Endometrial microvascular endothelial cells (primary cell): ENCODE measurements around the gene AUTS2. TPM values are rescaled to one million over a fixed set of nuclear protein-coding genes. Genes with fewer than 3 reads are reported as not detected.

Source experiments
- in situ Hi-C: cut with HindIII; loops from 2 replicates; pipeline ENCODE4 v1.10.0; 2017; ENCODE audit warnings: low sequenced_read_pairs, low pct_unique_long_range_greater_than_20kb; ENCODE audit errors: inconsistent ontology term
- total RNA-seq: library from RNA; depleted of rRNA; stranded (reverse); fragments of >200 nt; gene quantifications from one replicate; pipeline ENCODE4 v1.2.3, GENCODE V29; 2015; ENCODE audit errors: inconsistent ontology term

The AUTS2 gene
- total RNA-seq, 1 donor from 2014 or later, result 0.09 TPM

GRCh38 chr7:70459546-70459945 is 861.3 kb downstream of the AUTS2 start:
- in situ Hi-C loops, result loop anchor here (25.0 kb wide), 1 partner anchor 122 kb away; no protein-coding TSS in a partner anchor

GRCh38 chr7:70460071-70460470 is 861.8 kb downstream of the AUTS2 start:
- in situ Hi-C loops, result loop anchor here (25.0 kb wide), 1 partner anchor 123 kb away; no protein-coding TSS in a partner anchor

- in situ Hi-C loops, result loop anchor here (25.0 kb wide), 1 partner anchor 123 kb away; no protein-coding TSS in a partner anchor
Measured at GRCh38 chr7:70460562-70460961, 862.3 kb downstream of the AUTS2 start.

- in situ Hi-C loops, result loop anchor here (25.0 kb wide), 1 partner anchor 126 kb away; no protein-coding TSS in a partner anchor
Measured at GRCh38 chr7:70463352-70463938, 865.2 kb downstream of the AUTS2 start.

- in situ Hi-C loops, result loop anchor here (25.0 kb wide), 1 partner anchor 130 kb away; no protein-coding TSS in a partner anchor
Measured at GRCh38 chr7:70466725-70467364, 868.6 kb downstream of the AUTS2 start.

- in situ Hi-C loops, result loop anchor here (25.0 kb wide), 1 partner anchor 133 kb away; no protein-coding TSS in a partner anchor
Measured at GRCh38 chr7:70470746-70471145, 872.5 kb downstream of the AUTS2 start.

- in situ Hi-C loops, result loop anchor here (25.0 kb wide), 1 partner anchor 135 kb away; no protein-coding TSS in a partner anchor
Measured at GRCh38 chr7:70472601-70473237, 874.4 kb downstream of the AUTS2 start.

- in situ Hi-C loops, result loop anchor here (25.0 kb wide), 1 partner anchor 137 kb away; no protein-coding TSS in a partner anchor
Measured at GRCh38 chr7:70474639-70475234, 876.5 kb downstream of the AUTS2 start.

- in situ Hi-C loops, result no loop called here
Measured at GRCh38 chr7:70477036-70478010, 879.0 kb downstream of the AUTS2 start.

GRCh38 chr7:70479153-70480021 is 881.1 kb downstream of the AUTS2 start:
- in situ Hi-C loops, result no loop called here

- in situ Hi-C loops, result no loop called here
Measured at GRCh38 chr7:70480927-70481569, 882.8 kb downstream of the AUTS2 start.

GRCh38 chr7:70481570-70482123 is 883.4 kb downstream of the AUTS2 start:
- in situ Hi-C loops, result no loop called here

- in situ Hi-C loops, result no loop called here
Measured at GRCh38 chr7:70484255-70484654, 886.0 kb downstream of the AUTS2 start.

- in situ Hi-C loops, result no loop called here
Measured at GRCh38 chr7:70486977-70487376, 888.7 kb downstream of the AUTS2 start.

GRCh38 chr7:70487428-70487827 is 889.2 kb downstream of the AUTS2 start:
- in situ Hi-C loops, result no loop called here

- in situ Hi-C loops, result no loop called here
Measured at GRCh38 chr7:70487886-70488285, 889.6 kb downstream of the AUTS2 start.

- in situ Hi-C loops, result no loop called here
Measured at GRCh38 chr7:70489813-70490212, 891.5 kb downstream of the AUTS2 start.
